Mucosa of stomach (tissue), 1 donor: ENCODE measurements around the gene CDC42SE2.

Source experiments
- H3K27me3 ChIP-seq: one replicate; pipeline ENCODE4 v1.7.0; 2013; ENCODE audit warnings: mild to moderate bottlenecking, low read length; ENCODE audit not compliant: control insufficient read depth, insufficient read depth
- H3K36me3 ChIP-seq: one replicate; pipeline ENCODE4 v1.7.0; 2013; ENCODE audit warnings: low read length; ENCODE audit not compliant: control insufficient read depth, insufficient read depth
- H3K4me1 ChIP-seq: one replicate; pipeline ENCODE4 v1.7.0; 2013; ENCODE audit warnings: mild to moderate bottlenecking, low read length; ENCODE audit not compliant: control insufficient read depth, insufficient read depth
- H3K4me3 ChIP-seq: one replicate; pipeline ENCODE4 v1.7.0; 2013; ENCODE audit warnings: low read length
- H3K9ac ChIP-seq: one replicate; pipeline ENCODE4 v1.7.0; 2013; ENCODE audit warnings: mild to moderate bottlenecking, low read length, moderate library complexity
- H3K9me3 ChIP-seq: one replicate; pipeline ENCODE4 v1.7.0; 2013; ENCODE audit warnings: mild to moderate bottlenecking, low read length, moderate library complexity; ENCODE audit not compliant: control insufficient read depth
- donor health status: Pancreatic carcinoma.

CDC42SE2 gene

GRCh38 chr5:131263648-131264450 is at the start of gene CDC42SE2:
Gene CDC42SE2, plus strand, starts transcription at chr5:131264053. Its CDS starts 95,441 bp downstream, at chr5:131359494.
- H3K4me1 ChIP-seq: peaks cover 6% of the 10 kb centered on the region
- peak within 1 kb of the TSS; percentile 84 for H3K4me3 ChIP-seq
- H3K9me3 ChIP-seq: no peaks in the 10 kb centered on the region
- H3K9ac ChIP-seq: peak within 1 kb of the TSS; percentile 97
- no peaks in the 10 kb centered on the region for H3K36me3 ChIP-seq
- no peaks in the 10 kb centered on the region for H3K27me3 ChIP-seq

GRCh38 chr5:131214609-131215227 is 49.1 kb upstream of the CDC42SE2 start:
- Histone ChIP-seq H3K4me1 (peaks cover 3% of the 10 kb centered on the region), H3K27me3 (no peaks in the 10 kb centered on the region), H3K36me3 (no peaks in the 10 kb centered on the region), H3K9ac (no peak overlapping the region), H3K4me3 (no peak overlapping the region), H3K9me3 (no peaks in the 10 kb centered on the region)

- Histone ChIP-seq H3K4me1 (no peaks in the 10 kb centered on the region), H3K36me3 (no peaks in the 10 kb centered on the region), H3K4me3 (no peak overlapping the region), H3K9ac (no peak overlapping the region), H3K9me3 (no peaks in the 10 kb centered on the region), H3K27me3 (no peaks in the 10 kb centered on the region)
These were observed 46.1 kb upstream of the CDC42SE2 start for GRCh38 chr5:131217791-131218190.

- H3K4me3 ChIP-seq: no peak overlapping the region
- no peaks in the 10 kb centered on the region for H3K4me1 ChIP-seq
- H3K9me3 ChIP-seq: no peaks in the 10 kb centered on the region
- H3K27me3 ChIP-seq: no peaks in the 10 kb centered on the region
- H3K36me3 ChIP-seq: no peaks in the 10 kb centered on the region
- no peak overlapping the region for H3K9ac ChIP-seq
These were observed 45.5 kb upstream of the CDC42SE2 start for GRCh38 chr5:131218392-131218791.

- Histone ChIP-seq H3K27me3 (no peaks in the 10 kb centered on the region), H3K9ac (no peak overlapping the region), H3K4me3 (no peak overlapping the region), H3K36me3 (no peaks in the 10 kb centered on the region), H3K4me1 (no peaks in the 10 kb centered on the region), H3K9me3 (no peaks in the 10 kb centered on the region)
These were observed 43.3 kb upstream of the CDC42SE2 start for GRCh38 chr5:131220566-131220965.

- Histone ChIP-seq H3K36me3 (no peaks in the 10 kb centered on the region), H3K27me3 (no peaks in the 10 kb centered on the region), H3K9me3 (no peaks in the 10 kb centered on the region), H3K4me3 (no peak overlapping the region), H3K9ac (no peak overlapping the region), H3K4me1 (no peaks in the 10 kb centered on the region)
These were observed 42.7 kb upstream of the CDC42SE2 start for GRCh38 chr5:131221008-131221703.

GRCh38 chr5:131221888-131222287 is 42.0 kb upstream of the CDC42SE2 start:
- Histone ChIP-seq H3K4me3 (no peak overlapping the region), H3K9ac (no peak overlapping the region), H3K36me3 (no peaks in the 10 kb centered on the region), H3K9me3 (no peaks in the 10 kb centered on the region), H3K27me3 (no peaks in the 10 kb centered on the region), H3K4me1 (no peaks in the 10 kb centered on the region)

GRCh38 chr5:131222731-131223130 is 41.1 kb upstream of the CDC42SE2 start:
- Histone ChIP-seq H3K9me3 (no peaks in the 10 kb centered on the region), H3K4me3 (no peak overlapping the region), H3K36me3 (no peaks in the 10 kb centered on the region), H3K27me3 (no peaks in the 10 kb centered on the region), H3K9ac (no peak overlapping the region), H3K4me1 (no peaks in the 10 kb centered on the region)

GRCh38 chr5:131223751-131224386 is 40.0 kb upstream of the CDC42SE2 start:
- Histone ChIP-seq H3K36me3 (no peaks in the 10 kb centered on the region), H3K9me3 (no peaks in the 10 kb centered on the region), H3K4me3 (no peak overlapping the region), H3K4me1 (no peaks in the 10 kb centered on the region), H3K27me3 (no peaks in the 10 kb centered on the region), H3K9ac (no peak overlapping the region)

- Histone ChIP-seq H3K9me3 (no peaks in the 10 kb centered on the region), H3K4me1 (no peaks in the 10 kb centered on the region), H3K9ac (no peak overlapping the region), H3K27me3 (no peaks in the 10 kb centered on the region), H3K4me3 (no peak overlapping the region), H3K36me3 (no peaks in the 10 kb centered on the region)
These were observed 39.3 kb upstream of the CDC42SE2 start for GRCh38 chr5:131224387-131225201.

GRCh38 chr5:131225282-131225974 is 38.4 kb upstream of the CDC42SE2 start:
- Histone ChIP-seq H3K4me1 (no peaks in the 10 kb centered on the region), H3K9ac (no peak overlapping the region)

More at GRCh38 chr5:131225282-131225974, 38.4 kb upstream of the CDC42SE2 start:
- Histone ChIP-seq H3K9me3 (no peaks in the 10 kb centered on the region), H3K4me3 (no peak overlapping the region), H3K27me3 (no peaks in the 10 kb centered on the region), H3K36me3 (no peaks in the 10 kb centered on the region)
